ENCODE data around the gene TRIM62.
A peak's percentile ranks its signal among the peaks of the same experiment; 100 is the strongest.
"Not testable (repeated sequence)": the region's sequence is repeated elsewhere in the genome, so short reads cannot be mapped to it uniquely, and the experiment has no call there.

Gene TRIM62

GRCh38 chr1:33133478-33134105 is 48.3 kb downstream of the TRIM62 start:
- no peak for DNase-seq (ENCODE audit: low read depth)

- DNase-seq (ENCODE audit: low read depth) = no peak
These were observed 49.3 kb downstream of the TRIM62 start for GRCh38 chr1:33132549-33132948.

GRCh38 chr1:33131191-33131590 is 50.7 kb downstream of the TRIM62 start:
- DNase-seq (ENCODE audit: low read depth) = no peak

GRCh38 chr1:33130297-33130696 is 51.5 kb downstream of the TRIM62 start:
- no peak for DNase-seq (ENCODE audit: low read depth)

- no peak for DNase-seq (ENCODE audit: low read depth)
These were observed 53.1 kb downstream of the TRIM62 start for GRCh38 chr1:33128781-33129180.

GRCh38 chr1:33127001-33127823 is 54.6 kb downstream of the TRIM62 start:
- peak; percentile 99 for DNase-seq (ENCODE audit: low read depth)

- no peak for DNase-seq (ENCODE audit: low read depth)
These were observed 55.3 kb downstream of the TRIM62 start for GRCh38 chr1:33126411-33127000.

GRCh38 chr1:33124647-33125046 is 57.2 kb downstream of the TRIM62 start:
- not testable (repeated sequence) for DNase-seq (ENCODE audit: low read depth)

- DNase-seq (ENCODE audit: low read depth) = no peak
These were observed 58.6 kb downstream of the TRIM62 start for GRCh38 chr1:33123266-33123665.

- DNase-seq (ENCODE audit: low read depth) = no peak
These were observed 59.2 kb downstream of the TRIM62 start for GRCh38 chr1:33122483-33123178.

GRCh38 chr1:33121728-33122127 is 60.1 kb downstream of the TRIM62 start:
- no peak for DNase-seq (ENCODE audit: low read depth)

GRCh38 chr1:33120436-33121231 is 61.2 kb downstream of the TRIM62 start:
- DNase-seq (ENCODE audit: low read depth) = no peak

GRCh38 chr1:33119532-33120217 is 62.2 kb downstream of the TRIM62 start:
- no peak for DNase-seq (ENCODE audit: low read depth)

- DNase-seq (ENCODE audit: low read depth) = no peak
These were observed 62.8 kb downstream of the TRIM62 start for GRCh38 chr1:33119050-33119449.

- no peak for DNase-seq (ENCODE audit: low read depth)
These were observed 63.6 kb downstream of the TRIM62 start for GRCh38 chr1:33118274-33118673.

GRCh38 chr1:33117440-33118085 is 64.3 kb downstream of the TRIM62 start:
- no peak for DNase-seq (ENCODE audit: low read depth)

GRCh38 chr1:33111965-33112364 is 69.9 kb downstream of the TRIM62 start:
- no peak for DNase-seq (ENCODE audit: low read depth)

GRCh38 chr1:33110477-33110876 is 71.4 kb downstream of the TRIM62 start:
- no peak for DNase-seq (ENCODE audit: low read depth)

- not testable (repeated sequence) for DNase-seq (ENCODE audit: low read depth)
These were observed 81.8 kb downstream of the TRIM62 start for GRCh38 chr1:33100119-33100415.

GRCh38 chr1:33099290-33100118 is 82.3 kb downstream of the TRIM62 start:
- DNase-seq (ENCODE audit: low read depth) = peak; percentile 40
